OCI-LY3 (cell line): ENCODE data around the gene GRIK2.

Experiments
- EZH2phosphoT487 ChIP-seq: fragments of 200-600 bp; shearing (Covaris generic); IDR thresholded peaks from 2 replicates; pipeline ENCODE4 v1.6.1; 2018; ENCODE audit warnings: antibody characterized with exemption, mixed run types, low read depth
- TF ChIP-seq, protein P1 (sequence below): fragments of 200-600, 300-600 bp; sonication (generic); IDR thresholded peaks from 2 replicates; pipeline ENCODE4 v1.5.1; 2014; ENCODE audit warnings: antibody characterized with exemption, low read length, low read depth

DNA sequence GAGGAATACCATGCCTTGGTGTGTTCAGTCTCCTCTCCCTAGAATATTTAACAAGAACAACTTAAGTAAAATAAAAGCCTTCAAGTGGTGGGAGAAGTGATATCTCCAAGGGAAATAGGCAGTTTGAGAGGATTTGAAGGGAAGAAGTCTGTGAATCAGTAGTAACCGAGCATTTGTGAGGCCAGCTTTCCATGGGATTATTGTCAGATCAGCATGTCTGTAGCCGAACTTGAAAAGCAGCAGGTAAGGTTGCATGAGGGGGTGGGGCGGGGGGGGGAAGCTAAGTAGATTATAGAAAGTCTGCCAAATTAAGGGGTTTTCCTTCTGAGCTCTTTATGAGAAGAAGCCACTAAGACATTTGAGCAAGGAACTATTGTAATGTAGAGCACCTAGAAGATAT is 92.6 kb downstream of the GRIK2 start:
- TF ChIP-seq, protein P1, sequence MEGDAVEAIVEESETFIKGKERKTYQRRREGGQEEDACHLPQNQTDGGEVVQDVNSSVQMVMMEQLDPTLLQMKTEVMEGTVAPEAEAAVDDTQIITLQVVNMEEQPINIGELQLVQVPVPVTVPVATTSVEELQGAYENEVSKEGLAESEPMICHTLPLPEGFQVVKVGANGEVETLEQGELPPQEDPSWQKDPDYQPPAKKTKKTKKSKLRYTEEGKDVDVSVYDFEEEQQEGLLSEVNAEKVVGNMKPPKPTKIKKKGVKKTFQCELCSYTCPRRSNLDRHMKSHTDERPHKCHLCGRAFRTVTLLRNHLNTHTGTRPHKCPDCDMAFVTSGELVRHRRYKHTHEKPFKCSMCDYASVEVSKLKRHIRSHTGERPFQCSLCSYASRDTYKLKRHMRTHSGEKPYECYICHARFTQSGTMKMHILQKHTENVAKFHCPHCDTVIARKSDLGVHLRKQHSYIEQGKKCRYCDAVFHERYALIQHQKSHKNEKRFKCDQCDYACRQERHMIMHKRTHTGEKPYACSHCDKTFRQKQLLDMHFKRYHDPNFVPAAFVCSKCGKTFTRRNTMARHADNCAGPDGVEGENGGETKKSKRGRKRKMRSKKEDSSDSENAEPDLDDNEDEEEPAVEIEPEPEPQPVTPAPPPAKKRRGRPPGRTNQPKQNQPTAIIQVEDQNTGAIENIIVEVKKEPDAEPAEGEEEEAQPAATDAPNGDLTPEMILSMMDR, result no peak
- no peak for TF ChIP-seq EZH2phosphoT487
